Glomerular endothelial cell (primary cell): ENCODE measurements around the gene RDH14. TPM values are rescaled to one million over a fixed set of nuclear protein-coding genes. Genes with fewer than 3 reads are reported as not detected.

Source experiments
- DNase-seq: peaks from one replicate; pipeline ENCODE4 v3.0.0-alpha.2; 2011; ENCODE audit warnings: low read depth, low spot score; ENCODE audit errors: extremely low read depth
- total RNA-seq: library from RNA; depleted of rRNA; stranded (reverse); fragments of >200 nt; gene quantifications from 2 replicates; pipeline ENCODE4 v1.2.3, GENCODE V29; 2015

Gene RDH14
- 19.4 and 20.6 TPM in 2 replicates for total RNA-seq

DNA sequence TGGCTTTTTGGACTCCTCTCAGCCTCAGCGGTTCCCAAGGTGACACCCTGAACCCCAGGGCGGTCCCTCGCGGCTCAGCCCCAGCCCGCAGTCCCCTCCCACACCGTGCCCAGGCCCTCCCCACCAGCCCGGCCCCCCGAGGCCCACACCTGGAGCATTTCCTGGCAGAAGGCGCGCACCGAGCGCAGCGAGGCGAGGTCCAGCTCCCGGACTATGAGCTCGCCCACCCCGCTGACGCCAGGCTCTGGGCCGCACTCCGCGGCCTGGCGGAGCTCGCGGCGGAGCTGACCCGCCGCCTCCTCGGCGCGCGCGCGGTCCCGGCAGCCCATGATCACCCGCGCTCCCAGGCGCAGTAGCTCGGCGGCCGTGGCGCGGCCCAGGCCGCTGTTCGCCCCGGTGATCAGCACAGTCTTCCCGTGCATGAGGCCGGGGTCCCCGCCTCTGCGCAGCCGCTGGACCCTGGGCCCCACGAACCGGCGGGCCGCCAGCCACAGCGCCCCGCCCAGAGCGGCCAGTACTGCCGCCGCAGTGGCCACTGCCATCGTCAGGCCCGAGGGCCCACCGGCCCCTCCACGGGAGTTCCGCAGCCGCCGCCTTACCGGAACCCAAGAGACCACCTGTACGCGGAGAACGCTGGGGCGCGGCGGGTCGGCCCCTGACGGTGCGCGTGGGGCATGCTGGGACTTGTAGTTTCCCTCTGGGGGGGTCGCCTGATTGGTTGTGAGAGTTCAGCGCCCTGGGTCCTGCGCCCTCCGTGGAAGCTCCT lies at the start of gene RDH14:
TSS of gene RDH14 (minus strand) at position 623 of the 766 bp plus-strand sequence. CDS start at position 542, 81 bp downstream.
- peak; percentile 45 for DNase-seq

GRCh38 chr2:18610090-18610489 lies 49.6 kb upstream of the RDH14 start:
- no peak for DNase-seq

DNA sequence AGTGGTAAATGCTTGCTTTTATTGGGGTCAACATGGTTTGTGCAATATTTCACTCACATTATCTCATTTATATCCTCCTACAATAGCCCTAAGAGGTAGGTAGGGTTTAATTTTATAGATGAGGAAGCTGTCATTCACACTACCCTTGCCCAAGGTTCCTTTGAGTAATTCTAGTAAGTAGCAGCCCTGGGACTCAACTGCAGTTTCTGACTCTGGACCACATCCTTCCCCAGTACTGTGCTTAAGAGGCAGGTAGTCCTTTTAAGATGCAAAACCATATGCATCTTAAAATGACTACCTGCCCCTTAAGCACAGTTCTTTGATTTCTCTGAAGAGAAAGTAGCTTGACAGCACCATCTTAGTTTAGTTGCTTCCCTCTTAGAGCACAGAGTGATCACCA lies 44.7 kb upstream of the RDH14 start:
- DNase-seq, result no peak

DNA sequence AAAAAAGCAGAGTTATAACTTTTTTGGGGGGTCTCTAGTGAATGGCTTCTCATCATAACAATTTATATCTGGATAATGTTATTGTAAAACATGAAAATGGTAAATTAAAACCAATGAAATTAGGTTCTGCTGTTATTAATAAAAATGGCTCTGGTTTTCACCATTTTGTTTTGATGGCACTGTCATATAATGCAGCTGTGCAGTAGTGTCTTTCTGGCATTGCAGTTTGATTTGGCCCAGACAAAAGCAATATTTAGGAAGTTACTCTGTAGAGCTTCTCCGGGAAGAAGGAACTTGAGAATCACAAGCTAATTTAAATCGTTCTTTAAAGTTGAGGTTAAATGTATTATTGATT lies 44.1 kb upstream of the RDH14 start:
- DNase-seq, result no peak

DNA sequence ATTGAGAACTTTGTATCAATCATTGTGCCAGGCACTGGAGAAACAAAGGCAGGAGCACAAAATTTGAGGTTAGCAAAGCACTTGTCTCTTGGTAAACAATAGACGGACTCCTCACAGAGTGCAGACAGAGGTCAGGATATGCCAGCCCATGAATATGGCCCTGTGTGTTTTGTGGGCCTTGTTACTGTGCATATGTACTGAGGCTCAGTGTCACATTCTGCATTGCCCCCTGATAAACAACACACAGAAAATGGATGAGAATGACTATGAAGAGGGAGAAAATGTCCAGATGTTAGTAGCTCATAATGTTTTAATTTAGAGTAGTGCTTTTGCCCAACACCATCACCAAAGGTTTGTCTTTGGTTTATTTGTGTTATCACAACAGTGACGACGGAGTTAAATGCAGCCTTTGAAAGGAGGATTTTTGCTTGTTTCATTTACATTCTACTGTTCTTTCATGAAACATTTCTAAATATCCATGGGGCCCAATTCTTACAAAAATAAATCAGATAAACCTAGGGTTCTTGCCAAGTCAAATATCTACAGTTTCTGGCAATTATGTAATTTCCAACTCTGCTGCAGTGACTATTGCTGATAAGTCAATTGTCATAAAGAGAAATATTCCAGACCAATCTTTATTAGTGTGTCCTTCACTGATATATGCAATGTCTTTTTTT lies 43.5 kb upstream of the RDH14 start:
- DNase-seq, result no peak

GRCh38 chr2:18602298-18602697 lies 41.8 kb upstream of the RDH14 start:
- no peak for DNase-seq

DNA sequence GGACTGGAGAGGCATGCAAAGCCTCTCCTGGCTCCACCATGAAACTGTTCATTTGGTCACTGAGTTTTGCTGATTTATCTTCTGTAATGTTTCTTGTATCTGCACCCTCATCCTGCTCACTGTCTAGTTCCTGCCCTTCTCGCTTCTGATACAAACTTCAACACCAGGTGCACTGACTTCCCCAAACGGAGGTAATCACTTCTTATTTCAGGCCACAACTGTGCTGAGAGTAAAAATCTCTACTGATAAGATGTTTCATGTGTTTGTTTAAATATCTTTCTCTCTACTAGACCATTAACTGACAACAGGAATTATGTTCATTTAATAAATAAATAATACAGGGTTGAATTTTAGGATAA lies 39.8 kb upstream of the RDH14 start:
- no peak for DNase-seq

- no peak for DNase-seq
These were observed 39.2 kb upstream of the RDH14 start for GRCh38 chr2:18599509-18600254.

DNA sequence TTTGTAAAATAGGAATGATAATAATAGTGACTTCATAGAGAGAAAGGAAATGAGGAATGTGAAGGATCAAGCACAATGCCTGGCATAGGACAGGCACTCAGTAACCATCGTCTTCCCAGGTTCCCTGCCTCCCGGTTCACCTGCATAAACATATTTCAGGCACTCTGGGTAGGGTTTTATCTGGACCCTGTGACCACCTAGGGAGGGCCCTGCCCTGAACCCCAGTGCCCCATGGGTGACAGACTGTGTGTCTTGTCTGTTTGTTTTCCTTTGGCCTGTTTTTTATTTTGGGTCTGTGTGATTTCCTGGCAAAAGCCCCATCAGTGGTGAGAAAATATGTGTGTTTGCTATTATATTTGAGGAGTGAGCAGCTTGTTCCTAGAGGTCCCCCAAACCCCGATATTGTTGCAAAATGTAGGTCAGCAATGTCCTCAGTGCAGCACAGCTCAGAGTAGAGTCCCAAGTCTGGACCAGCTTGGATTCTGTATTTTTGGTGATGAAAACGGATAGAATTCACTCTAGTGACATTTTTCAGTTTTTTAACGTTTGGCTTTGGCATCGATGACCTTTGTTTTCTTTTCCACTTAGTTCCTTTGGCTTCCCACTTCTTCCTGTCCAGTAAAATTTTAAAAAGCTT lies 38.5 kb upstream of the RDH14 start:
- DNase-seq, result no peak

- DNase-seq, result no peak
These were observed 37.2 kb upstream of the RDH14 start for GRCh38 chr2:18597618-18598017.

DNA sequence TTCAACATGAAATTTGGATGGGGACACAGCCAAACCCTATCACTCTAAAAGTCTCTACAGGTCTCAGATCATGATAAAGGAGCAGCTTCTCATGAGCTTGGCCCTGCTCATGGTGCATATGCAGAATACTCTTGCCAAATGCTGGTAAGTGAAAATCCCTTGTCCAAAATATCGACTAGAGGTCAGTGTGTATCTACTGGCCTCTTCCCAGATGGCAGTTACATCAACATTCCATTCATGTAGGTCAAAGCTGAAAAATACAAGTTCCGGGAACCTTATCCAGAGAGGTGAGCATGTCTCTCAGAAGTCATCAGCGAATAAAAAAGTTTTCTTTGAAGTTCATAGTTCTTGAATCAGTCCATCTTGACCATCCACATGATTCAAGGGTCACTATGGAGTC lies 36.5 kb upstream of the RDH14 start:
- no peak for DNase-seq

DNA sequence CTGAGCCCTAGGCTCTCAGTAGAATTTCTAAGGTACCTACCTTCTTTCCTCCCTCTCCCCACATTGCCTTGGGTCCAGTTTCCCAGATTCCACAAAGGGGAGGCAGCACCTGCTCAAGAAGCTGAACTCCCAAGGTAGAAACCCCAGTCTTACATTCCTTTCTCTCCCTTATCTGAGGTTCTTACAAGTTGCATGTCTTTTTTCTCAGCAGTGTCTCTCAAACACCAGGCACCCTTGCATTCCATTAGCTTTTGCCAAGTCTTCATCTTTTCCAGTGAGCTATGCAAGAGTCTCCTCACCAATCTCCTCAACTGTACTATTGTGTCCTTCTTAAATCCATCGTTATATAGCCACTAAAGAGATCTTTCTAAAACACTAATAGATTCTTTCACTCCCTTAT lies 33.0 kb upstream of the RDH14 start:
- DNase-seq, result no peak

- no peak for DNase-seq
These were observed 31.9 kb upstream of the RDH14 start for GRCh38 chr2:18592372-18592771.

DNA sequence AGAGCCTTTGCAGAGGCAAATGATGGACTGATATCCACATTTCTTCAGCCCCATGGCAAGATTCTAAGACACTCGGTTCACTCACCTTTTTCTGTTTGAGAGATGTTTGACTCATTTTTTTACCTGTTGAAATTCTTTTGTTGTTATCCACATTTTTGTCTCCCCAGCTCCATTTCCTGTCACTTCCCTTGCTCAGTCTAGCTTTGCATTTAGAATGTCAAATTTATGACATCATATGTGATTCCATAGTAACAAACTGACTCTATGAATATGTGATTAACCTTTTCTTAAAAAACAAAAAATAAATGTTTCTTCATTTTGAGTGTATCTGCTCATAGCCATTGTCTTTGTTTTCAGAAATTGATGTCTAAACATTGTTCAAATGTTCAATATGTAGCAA lies 28.9 kb upstream of the RDH14 start, which contains the start of gene NT5C1B:
TSS of gene NT5C1B (minus strand) at position 216 of the 400 bp plus-strand sequence. CDS start at position 115, 101 bp downstream.
- no peak for DNase-seq

DNA sequence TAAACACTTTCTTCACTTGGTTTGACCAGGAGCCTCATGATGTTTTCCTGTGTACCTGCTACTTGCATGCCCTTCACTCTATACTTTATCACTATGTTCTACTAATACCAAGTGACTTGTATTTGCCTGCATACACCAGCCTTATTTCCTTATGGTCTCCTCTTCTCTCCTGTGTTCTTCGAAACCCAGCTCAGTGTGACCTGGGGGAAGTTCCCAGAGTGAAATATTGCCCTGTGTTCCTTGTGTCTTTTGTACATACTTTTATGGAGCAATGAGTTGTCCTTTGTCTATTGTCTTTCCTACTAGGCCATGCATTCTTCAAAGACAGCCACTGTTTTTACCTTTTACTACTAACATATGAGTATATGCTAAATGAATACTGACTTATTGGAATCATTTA lies 28.3 kb upstream of the RDH14 start:
- no peak for DNase-seq

- no peak for DNase-seq
These were observed 27.6 kb upstream of the RDH14 start for GRCh38 chr2:18588049-18588448.

DNA sequence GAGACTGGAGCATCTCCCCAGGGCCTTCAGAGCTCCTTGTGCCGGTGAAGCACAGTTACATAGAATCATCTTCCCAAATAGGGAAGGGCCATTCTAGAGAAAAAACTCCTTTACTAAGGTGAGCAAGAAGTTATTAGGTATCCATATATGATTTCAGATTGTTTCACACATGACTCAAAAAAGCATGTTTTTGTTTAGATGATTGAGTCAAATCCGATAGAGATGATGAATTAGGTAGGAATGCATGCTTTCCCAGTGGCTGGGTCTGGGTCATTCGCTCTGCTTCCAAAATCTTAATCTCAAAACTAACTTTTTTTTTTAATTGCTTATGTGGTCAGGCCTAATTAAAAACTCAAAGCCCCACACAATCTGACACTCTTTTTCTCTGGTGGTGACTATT lies 25.1 kb upstream of the RDH14 start:
- no peak for DNase-seq

GRCh38 chr2:18584608-18584954 lies 24.1 kb upstream of the RDH14 start:
- DNase-seq, result no peak

DNA sequence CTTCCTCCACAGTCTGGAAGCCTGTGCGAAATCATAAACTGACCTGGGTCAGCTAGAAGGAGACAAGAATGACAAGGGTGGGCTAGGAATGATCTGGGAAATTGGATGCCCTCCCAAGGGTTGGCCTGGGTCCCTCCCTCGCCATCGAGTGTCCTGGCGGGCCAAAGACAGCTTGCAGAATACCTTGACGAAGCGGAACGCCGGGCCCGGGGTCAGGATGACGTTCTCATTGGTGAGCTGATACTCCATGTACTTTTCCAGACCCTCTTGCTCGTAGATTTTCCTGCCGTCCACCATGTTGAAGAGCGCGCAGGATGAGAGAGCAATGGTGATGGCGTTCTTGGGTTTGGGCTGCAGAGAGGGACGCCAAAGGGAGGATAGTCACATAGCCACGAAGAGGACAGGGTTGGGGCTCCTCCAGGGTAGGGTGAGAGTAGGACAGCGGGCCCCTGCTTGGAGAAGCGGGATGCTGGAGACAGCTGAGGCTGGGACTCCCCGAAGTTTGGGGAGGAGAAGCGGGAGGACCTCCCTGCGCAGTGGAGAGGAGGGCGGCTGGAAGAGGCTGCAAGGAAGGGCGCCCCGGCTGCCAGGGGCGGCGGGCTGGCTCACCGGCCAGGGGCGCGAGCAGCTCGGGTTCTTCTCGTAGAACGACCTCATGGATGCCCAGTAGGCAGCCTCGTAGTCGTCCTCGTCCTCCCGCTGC lies 23.6 kb upstream of the RDH14 start:
- DNase-seq, result no peak

GRCh38 chr2:18580606-18581005 lies 20.2 kb upstream of the RDH14 start:
- DNase-seq, result no peak

GRCh38 chr2:18578033-18578432 lies 17.6 kb upstream of the RDH14 start:
- no peak for DNase-seq
